GM21529 (cell line): ENCODE results near the gene SRCIN1.
A peak's percentile ranks its signal among the peaks of the same experiment; 100 is the strongest.
"Not testable (repeated sequence)": the region's sequence is repeated elsewhere in the genome, so short reads cannot be mapped to it uniquely, and the experiment has no call there.

Source experiments
- ATAC-seq: cut with Tn5 transposase; IDR thresholded peaks from one replicate; pipeline ENCODE4 v1.9.1; 2021; ENCODE audit not compliant: unreplicated experiment

SRCIN1 gene

DNA sequence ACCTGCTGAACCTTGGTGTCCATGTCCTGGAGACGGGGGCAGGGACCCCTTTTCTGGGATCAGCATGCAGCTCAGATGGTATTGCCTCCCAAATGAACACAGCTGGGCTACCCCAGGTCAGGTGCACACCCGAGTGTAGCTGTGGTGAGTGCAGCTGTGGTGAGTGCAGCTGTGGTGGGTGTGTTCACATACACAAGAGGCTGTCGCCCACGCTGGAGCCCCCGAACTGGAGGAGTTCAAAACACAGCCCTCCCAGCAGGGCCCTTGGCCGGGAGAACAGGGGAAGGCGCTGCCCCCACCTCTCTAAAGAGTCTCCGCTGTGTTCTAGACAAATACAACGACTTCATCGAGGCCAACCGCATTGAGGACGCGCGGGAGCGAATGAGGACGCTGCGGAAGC is 116.0 kb downstream of the SRCIN1 start:
- not testable (repeated sequence) for ATAC-seq

DNA sequence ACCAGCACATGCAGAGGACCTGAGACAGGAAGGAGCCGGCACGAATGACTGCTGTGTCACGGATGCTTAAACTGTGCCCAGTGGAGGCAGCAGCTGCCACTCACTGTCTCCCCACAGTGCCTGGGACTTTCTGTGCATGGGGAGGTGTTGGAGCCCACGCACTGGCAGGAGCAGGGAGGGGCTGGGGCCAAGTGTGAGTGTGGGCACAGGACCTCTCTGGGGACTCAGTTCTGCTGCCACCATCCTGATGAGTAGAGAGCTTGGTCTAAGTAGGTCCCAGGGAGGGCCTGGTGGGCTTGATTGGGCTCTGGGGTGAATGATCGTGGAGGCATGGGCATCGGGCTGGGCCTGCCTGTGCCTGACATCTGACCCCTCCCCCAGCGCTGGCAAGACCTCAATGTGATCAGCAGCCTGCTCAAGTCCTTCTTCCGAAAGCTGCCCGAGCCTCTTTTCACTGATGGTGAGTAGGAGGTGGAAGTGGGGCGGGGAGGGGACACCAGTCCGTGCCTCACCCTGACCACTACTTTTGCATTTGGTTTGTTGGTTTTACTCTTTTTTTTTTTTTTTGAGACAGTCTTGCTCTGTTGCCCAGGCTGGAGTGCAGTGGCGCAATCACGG is 120.0 kb downstream of the SRCIN1 start:
- ATAC-seq = peak; percentile 76

- ATAC-seq = no peak
Observed at GRCh38 chr17:38485146-38485468, 120.6 kb downstream of the SRCIN1 start.

DNA sequence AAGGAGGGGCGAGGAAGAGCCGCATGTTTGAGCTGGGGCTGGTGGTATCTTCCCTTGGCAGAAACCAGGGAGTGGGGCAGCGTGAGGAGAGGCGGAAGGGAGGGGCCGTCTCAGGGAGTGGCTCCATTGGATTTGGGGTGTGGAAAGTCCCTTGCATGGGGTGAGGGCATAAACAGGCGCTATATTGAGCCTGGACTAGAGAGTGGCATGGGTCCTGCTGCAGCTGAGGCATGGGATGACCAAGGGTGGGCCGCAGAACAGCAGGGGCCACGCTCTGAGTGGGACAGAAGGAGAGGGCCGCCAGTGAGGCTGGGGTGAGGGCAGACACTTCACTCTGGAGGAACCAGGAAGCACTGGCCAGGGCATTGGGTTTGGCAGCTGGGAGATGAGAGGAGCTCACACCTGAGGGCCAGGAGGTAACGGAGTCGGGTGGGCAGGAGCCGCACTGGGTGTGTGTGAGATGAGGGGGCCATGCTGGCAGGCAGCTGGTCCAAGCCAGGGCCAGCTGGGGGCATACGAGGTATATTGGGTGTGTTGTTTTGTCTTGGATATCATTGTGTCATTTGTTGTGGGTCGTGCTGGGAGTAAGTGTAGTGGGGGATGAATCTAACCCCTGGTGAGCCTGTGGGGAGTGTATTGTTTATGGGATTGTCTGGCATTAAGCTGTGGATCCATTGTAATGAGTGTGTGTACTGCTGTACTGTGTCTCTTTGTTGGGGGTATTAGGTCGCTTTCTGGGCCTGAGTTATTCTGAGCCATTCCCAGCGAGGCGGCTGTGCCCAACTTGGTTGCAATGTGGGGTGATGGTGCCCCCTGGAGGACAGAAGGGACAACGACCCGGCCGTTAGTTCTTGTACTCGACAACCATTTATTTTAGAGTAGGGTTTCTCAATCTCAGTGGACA is 121.3 kb downstream of the SRCIN1 start:
- ATAC-seq = not testable (repeated sequence)

- not testable (repeated sequence) for ATAC-seq
Observed at GRCh38 chr17:38482700-38483043, 123.1 kb downstream of the SRCIN1 start.

DNA sequence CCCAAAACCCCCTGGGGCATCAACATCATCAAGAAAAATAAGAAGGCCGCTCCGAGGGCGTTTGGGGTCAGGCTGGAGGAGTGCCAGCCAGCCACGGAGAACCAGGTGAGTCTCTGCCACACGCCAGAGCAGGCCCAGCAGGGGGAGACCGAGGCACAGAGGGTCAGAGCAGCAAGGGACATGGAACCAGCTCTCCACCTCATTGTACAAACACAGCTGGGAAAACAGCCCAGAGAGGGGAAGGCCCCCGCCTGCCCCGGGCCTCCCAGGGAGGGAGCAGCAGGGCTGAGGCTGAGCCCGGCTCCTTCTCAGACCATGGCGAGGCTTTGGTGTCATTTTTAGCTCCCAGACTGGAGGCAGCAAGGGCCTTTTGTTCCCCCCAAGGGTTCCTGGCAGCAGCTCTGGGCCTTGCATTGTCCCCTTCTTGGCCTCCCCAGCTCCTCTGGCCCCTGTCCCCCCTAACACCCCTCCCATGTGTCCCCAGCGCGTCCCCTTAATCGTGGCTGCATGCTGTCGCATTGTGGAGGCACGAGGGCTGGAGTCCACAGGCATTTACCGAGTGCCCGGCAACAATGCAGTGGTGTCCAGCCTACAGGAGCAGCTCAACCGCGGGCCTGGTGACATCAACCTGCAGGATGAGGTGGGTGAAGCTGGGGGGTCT is 123.6 kb downstream of the SRCIN1 start:
- not testable (repeated sequence) for ATAC-seq
